ENCODE results near the gene GMNN.

The GMNN gene

DNA sequence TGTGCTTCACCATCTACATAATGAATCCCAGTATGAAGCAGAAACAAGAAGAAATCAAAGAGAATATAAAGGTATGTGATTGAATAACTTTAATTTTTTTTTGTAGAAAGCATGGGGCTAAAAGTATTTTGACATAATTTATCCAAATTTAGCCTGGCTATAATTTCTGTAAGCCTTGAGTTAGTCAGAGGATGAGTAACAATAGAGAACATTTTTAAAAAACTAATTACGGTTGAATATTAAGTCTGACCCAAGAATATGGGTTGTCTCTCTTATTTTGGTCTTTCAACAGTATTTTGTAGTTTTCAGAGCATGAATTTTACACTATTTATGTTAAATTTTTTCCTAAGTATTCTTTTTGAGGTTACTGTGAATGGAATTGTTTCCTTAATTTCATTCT, 2.5 kb downstream of the GMNN start:
- Histone ChIP-seq H3K4me3 (no peak overlapping the region), H3K27ac (no peak overlapping the region)
- DNase-seq (ENCODE audit: low spot score), result no peak
- TF ChIP-seq, protein P1, sequence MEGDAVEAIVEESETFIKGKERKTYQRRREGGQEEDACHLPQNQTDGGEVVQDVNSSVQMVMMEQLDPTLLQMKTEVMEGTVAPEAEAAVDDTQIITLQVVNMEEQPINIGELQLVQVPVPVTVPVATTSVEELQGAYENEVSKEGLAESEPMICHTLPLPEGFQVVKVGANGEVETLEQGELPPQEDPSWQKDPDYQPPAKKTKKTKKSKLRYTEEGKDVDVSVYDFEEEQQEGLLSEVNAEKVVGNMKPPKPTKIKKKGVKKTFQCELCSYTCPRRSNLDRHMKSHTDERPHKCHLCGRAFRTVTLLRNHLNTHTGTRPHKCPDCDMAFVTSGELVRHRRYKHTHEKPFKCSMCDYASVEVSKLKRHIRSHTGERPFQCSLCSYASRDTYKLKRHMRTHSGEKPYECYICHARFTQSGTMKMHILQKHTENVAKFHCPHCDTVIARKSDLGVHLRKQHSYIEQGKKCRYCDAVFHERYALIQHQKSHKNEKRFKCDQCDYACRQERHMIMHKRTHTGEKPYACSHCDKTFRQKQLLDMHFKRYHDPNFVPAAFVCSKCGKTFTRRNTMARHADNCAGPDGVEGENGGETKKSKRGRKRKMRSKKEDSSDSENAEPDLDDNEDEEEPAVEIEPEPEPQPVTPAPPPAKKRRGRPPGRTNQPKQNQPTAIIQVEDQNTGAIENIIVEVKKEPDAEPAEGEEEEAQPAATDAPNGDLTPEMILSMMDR (IDR thresholded peaks at IDR 0.05), result no peak

DNA sequence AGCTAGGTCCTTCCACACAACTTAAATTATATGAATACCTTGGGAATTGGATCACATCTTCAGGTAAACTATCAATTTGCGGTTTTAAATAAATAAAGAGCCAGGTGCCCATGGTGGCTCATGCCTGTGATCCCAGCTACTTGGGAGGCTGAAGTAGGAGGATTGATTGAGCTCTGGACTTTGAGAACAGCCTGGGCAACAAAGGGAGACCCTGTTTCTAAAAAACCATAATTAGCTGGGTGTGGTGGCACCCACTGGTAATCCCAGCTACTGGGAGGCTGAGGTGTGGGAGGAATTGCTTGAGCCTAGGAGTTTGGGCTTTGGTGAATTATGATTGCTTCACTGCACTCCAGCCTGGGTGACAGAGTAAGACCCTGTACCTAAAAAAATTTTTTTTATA, 3.4 kb downstream of the GMNN start:
- TF ChIP-seq, protein P1 (IDR thresholded peaks at IDR 0.05), result no peak
- H3K27ac ChIP-seq, result no peak overlapping the region
- no peak for DNase-seq (ENCODE audit: low spot score)
- H3K4me3 ChIP-seq, result no peak overlapping the region

DNA sequence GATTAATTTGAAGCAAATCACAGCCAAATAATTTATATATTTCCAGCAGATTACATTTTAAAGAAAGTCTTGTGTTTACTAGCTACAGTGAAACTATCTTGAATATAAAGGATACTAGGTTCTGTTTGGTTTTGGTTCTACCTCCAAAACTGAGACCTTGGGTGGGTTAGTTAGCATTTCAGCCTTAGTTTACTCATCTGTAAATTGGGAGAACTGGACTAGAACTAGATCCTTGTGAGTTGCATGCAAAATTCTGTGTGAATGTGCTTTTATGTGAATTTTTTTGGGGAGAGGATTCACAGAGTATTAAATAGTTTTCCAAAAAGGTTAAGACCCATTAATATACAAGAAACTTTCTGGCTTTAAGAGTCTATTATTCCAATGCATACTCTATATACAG, 4.1 kb downstream of the GMNN start:
- DNase-seq (ENCODE audit: low spot score), result no peak
- Histone ChIP-seq H3K4me3 (no peak overlapping the region), H3K27ac (no peak overlapping the region)
- TF ChIP-seq, protein P1 (IDR thresholded peaks at IDR 0.05), result no peak

DNA sequence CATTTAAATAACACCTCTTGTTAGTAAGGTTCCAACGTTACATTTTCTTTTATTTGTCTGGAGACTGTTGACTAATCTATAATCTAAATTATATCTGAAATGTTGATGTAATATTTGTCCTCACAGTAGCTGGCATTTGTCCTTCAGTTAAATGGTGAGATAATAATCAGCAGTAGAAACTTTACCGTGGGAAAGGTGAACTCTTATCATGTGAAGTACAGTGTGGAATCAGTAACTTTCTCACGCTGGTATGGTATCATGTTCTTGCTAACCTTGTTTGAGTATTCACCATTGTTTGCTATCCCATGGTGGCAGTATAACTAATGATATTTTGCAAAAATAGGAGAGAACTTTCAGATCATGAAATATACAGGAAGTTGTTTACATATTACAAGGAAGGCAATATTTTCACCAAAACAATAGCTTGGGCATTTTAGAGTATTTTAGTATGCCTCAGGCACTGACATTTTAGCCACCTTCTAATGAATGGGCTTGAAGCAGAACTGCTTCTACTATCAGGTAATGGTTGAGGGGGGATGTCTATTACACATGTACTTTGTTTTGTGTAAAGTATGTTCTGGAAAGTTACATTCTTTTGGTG, 4.8 kb downstream of the GMNN start:
- TF ChIP-seq, protein P1 (IDR thresholded peaks at IDR 0.05), result no peak
- no peak overlapping the region for H3K27ac ChIP-seq
- DNase-seq (ENCODE audit: low spot score), result no peak
- H3K4me3 ChIP-seq, result no peak overlapping the region

DNA sequence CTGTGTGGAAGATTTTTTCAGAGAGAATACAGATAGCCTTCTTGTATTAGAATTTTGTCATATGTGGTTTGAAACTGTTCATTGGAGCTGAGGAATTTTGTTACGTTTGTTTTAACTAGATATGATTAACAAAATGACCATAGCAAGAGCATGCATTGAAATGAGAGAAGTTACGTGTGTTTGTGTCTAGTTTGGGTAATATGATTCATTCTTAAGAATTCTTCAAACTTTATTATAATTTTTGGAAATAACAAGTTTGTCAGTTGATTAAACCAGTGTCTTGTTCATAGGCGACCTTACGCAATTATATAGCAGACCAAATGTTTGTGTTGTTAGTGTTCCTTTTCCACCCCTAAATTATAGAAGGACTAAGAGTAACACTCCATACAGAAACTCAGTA, 5.5 kb downstream of the GMNN start:
- H3K27ac ChIP-seq, result no peak overlapping the region
- TF ChIP-seq, protein P1 (IDR thresholded peaks at IDR 0.05), result no peak
- no peak for DNase-seq (ENCODE audit: low spot score)
- no peak overlapping the region for H3K4me3 ChIP-seq

DNA sequence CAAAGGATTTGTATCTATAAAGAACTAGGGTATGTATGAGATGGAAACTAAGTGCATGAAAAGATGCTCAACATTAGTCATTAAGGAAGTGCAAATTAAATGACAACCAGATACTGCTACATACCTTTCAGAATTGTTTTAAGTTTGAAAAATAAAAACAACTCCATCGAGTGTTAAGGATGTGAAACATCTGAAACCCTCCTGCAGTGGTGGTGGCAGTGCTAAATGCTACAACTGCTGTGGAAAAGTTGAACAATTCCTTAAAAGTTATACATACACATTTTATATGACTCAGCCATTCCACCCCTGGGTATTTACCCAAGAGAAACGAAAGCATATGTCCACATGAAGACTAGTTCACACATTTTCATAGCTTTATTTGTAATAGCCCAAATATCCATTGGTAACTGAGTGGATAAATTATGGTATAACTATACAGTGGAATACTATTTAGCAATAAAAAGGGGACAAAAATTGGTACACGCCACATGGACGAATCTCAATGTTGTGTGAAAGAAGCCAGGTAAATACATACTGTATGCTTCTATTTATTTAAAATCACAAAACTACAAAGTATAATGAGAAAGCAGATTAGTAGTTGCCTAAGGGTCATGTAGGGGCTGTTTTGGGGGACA, 13.4 kb downstream of the GMNN start:
- Histone ChIP-seq H3K27ac (no peak overlapping the region), H3K4me3 (no peak overlapping the region)
- TF ChIP-seq, protein P1 (IDR thresholded peaks at IDR 0.05), result no peak
- DNase-seq (ENCODE audit: low spot score), result no peak

DNA sequence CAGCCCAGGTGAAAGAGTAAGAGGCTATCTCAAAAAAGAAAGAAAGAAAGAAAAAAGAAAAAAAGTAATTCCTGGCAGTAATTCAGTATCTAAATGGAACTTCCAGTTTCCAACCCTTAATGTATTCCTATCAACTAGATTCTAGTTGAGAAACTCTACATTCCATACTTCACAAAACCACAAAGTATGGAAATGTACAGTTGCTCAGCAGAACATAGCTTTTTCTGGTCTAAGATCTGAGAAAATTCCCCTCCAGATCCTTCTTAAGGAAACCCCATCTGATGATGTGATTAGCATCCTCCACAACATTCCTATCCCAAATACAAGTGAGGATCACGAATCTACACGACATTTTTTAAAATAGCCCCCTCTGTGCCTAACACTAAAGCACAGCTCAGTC, 20.4 kb downstream of the GMNN start:
- Histone ChIP-seq H3K4me3 (no peak overlapping the region), H3K27ac (no peak overlapping the region)
- TF ChIP-seq, protein P1 (IDR thresholded peaks at IDR 0.05), result no peak
- no peak for DNase-seq (ENCODE audit: low spot score)
